GM18861 (cell line): ENCODE results near the gene MRPS22.
"Not testable (repeated sequence)": the region's sequence is repeated elsewhere in the genome, so short reads cannot be mapped to it uniquely, and the experiment has no call there.

ENCODE experiments used
- ATAC-seq: cut with Tn5 transposase; IDR thresholded peaks from one replicate; pipeline ENCODE4 v1.9.1; 2021; ENCODE audit not compliant: unreplicated experiment

Gene MRPS22

GRCh38 chr3:139334675-139335074 lies 9.1 kb upstream of the MRPS22 start:
- not testable (repeated sequence) for ATAC-seq

GRCh38 chr3:139338405-139338804 lies 5.4 kb upstream of the MRPS22 start:
- ATAC-seq, result no peak

- ATAC-seq, result no peak
Observed at GRCh38 chr3:139339219-139339906, 4.5 kb upstream of the MRPS22 start.

- ATAC-seq, result no peak
Observed at GRCh38 chr3:139340784-139341183, 3.0 kb upstream of the MRPS22 start.

GRCh38 chr3:139342054-139342453 lies 1.8 kb upstream of the MRPS22 start:
- no peak for ATAC-seq

GRCh38 chr3:139346771-139347170 lies 3.0 kb downstream of the MRPS22 start:
- ATAC-seq, result no peak

- ATAC-seq, result no peak
Observed at GRCh38 chr3:139353920-139354556, 10.2 kb downstream of the MRPS22 start.

- no peak for ATAC-seq
Observed at GRCh38 chr3:139354661-139355060, 10.8 kb downstream of the MRPS22 start.

GRCh38 chr3:139355476-139355875 lies 11.7 kb downstream of the MRPS22 start:
- no peak for ATAC-seq

- ATAC-seq, result no peak
Observed at GRCh38 chr3:139355891-139356290, 12.1 kb downstream of the MRPS22 start.

- ATAC-seq, result no peak
Observed at GRCh38 chr3:139357899-139358298, 14.1 kb downstream of the MRPS22 start.

- ATAC-seq, result no peak
Observed at GRCh38 chr3:139358841-139359562, 15.2 kb downstream of the MRPS22 start.

GRCh38 chr3:139361276-139361675 lies 17.5 kb downstream of the MRPS22 start:
- no peak for ATAC-seq

- ATAC-seq, result no peak
Observed at GRCh38 chr3:139364549-139364948, 20.7 kb downstream of the MRPS22 start.

- ATAC-seq, result no peak
Observed at GRCh38 chr3:139374099-139374498, 30.3 kb downstream of the MRPS22 start.

GRCh38 chr3:139377378-139377777 lies 33.6 kb downstream of the MRPS22 start:
- ATAC-seq, result no peak

GRCh38 chr3:139378587-139379241 lies 34.9 kb downstream of the MRPS22 start:
- ATAC-seq, result no peak

- ATAC-seq, result no peak
Observed at GRCh38 chr3:139380575-139380974, 36.8 kb downstream of the MRPS22 start.

GRCh38 chr3:139382291-139382690 lies 38.5 kb downstream of the MRPS22 start:
- not testable (repeated sequence) for ATAC-seq

GRCh38 chr3:139388077-139388476 lies 44.3 kb downstream of the MRPS22 start:
- ATAC-seq, result no peak

GRCh38 chr3:139388821-139389551 lies 45.2 kb downstream of the MRPS22 start:
- ATAC-seq, result peak; percentile 2
